Ishikawa (cell line): ENCODE measurements around the gene SPAG9.

ENCODE experiments used
- FOXM1 ChIP-seq: IDR thresholded peaks from 2 replicates; pipeline ENCODE4 v1.6.1; 2012; ENCODE audit warnings: low read depth, borderline replicate concordance
- MAX ChIP-seq: IDR thresholded peaks from 2 replicates; pipeline ENCODE4 v1.6.1; 2012
- YY1 ChIP-seq: IDR thresholded peaks from 2 replicates; pipeline ENCODE4 v1.6.1; 2012; ENCODE audit warnings: low read depth

- TF ChIP-seq MAX, result no peak
- TF ChIP-seq YY1, result no peak
- no peak for TF ChIP-seq FOXM1
These were observed 75.0 kb downstream of the SPAG9 start for GRCh38 chr17:51045621-51046020.
